Keratinocyte (primary cell): ENCODE measurements around the gene GRK3.

ENCODE experiments used
- EZH2 ChIP-seq: IDR thresholded peaks from one replicate; pipeline ENCODE4 v1.6.1; 2012; ENCODE audit warnings: inconsistent platforms, mild to moderate bottlenecking, low read length, moderate library complexity
- TF ChIP-seq, protein P1 (sequence below), 3 experiments: IDR thresholded peaks in 1 of 3; conservative IDR thresholded peaks in 1 of 3; optimal IDR thresholded peaks in 1 of 3; 2 replicates in 2 of 3; 3 replicates in 1 of 3; pipeline versions ENCODE3 to v1.5.1; 2011; ENCODE audit warnings: low read length in 3 of 3, mild to moderate bottlenecking in 3 of 3, moderate library complexity in 2 of 3, control low read depth in 1 of 3, inconsistent platforms in 1 of 3; ENCODE audit not compliant: insufficient read depth in 2 of 3; ENCODE audit errors: extremely low read depth in 1 of 3

- TF ChIP-seq, protein P1, sequence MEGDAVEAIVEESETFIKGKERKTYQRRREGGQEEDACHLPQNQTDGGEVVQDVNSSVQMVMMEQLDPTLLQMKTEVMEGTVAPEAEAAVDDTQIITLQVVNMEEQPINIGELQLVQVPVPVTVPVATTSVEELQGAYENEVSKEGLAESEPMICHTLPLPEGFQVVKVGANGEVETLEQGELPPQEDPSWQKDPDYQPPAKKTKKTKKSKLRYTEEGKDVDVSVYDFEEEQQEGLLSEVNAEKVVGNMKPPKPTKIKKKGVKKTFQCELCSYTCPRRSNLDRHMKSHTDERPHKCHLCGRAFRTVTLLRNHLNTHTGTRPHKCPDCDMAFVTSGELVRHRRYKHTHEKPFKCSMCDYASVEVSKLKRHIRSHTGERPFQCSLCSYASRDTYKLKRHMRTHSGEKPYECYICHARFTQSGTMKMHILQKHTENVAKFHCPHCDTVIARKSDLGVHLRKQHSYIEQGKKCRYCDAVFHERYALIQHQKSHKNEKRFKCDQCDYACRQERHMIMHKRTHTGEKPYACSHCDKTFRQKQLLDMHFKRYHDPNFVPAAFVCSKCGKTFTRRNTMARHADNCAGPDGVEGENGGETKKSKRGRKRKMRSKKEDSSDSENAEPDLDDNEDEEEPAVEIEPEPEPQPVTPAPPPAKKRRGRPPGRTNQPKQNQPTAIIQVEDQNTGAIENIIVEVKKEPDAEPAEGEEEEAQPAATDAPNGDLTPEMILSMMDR (optimal IDR thresholded peaks at IDR 0.05 in 1 of 3, IDR thresholded peaks at IDR 0.05 in 1 of 3, conservative IDR thresholded peaks at IDR 0.05 in 1 of 3; ENCODE audit: extremely low read depth in 1 of 3, insufficient read depth in 2 of 3, low read length in 3 of 3): no peak
- no peak for TF ChIP-seq EZH2
These were observed 6.0 kb downstream of the GRK3 start for GRCh38 chr22:25570486-25570885.
